GM12892 (cell line): ENCODE data around the gene FLT1.

ENCODE experiments used
- POLR2A ChIP-seq: IDR thresholded peaks from 2 replicates; pipeline ENCODE4 v1.6.1; 2011; ENCODE audit warnings: low read depth, low read length, control low read depth
- POLR2AphosphoS5 ChIP-seq: IDR thresholded peaks from 2 replicates; pipeline ENCODE4 v1.6.1; 2011; ENCODE audit warnings: low read depth, low read length, control low read depth

DNA sequence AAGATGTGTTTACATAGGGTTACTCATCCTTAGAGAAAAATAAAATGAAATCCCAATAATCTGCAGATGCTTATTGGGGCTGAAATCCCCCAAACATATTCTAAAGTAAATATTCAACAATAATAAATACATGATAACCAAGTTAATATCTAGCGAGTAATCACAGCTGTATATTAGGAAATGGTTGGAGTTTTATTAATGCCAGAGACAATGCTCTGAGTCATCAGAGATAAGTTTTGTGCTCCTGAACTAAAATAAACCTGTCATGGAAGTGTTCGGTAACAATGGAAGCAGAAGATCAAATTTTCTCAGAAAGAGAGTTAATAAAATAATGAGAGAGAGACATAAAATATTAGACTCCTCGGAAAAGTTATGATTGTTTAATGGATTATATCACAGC, 31.4 kb downstream of the FLT1 start:
- TF ChIP-seq POLR2A = no peak
- TF ChIP-seq POLR2AphosphoS5 = no peak
